RWPE2 (cell line): ENCODE results near the gene HOXC11.

Source experiments
- ATAC-seq: fragments of 200-7000 bp; cut with Tn5 transposase; 3 replicates; pipeline ENCODE4 v1.9.1; 2021; ENCODE audit warnings: low read depth
- DNase-seq: peaks from one replicate; pipeline ENCODE4 v3.0.0-alpha.2; 2020; ENCODE audit warnings: low spot score
- H3K27ac ChIP-seq: fragments of 450-650 bp; 2 replicates; pipeline ENCODE4 v1.5.1; 2017; ENCODE audit warnings: mild to moderate bottlenecking; ENCODE audit not compliant: poor library complexity, severe bottlenecking
- H3K27me3 ChIP-seq: fragments of 250-450 bp; sonication (Bioruptor Pico); 2 replicates; pipeline ENCODE4 v1.5.1; 2021; ENCODE audit warnings: mild to moderate bottlenecking, moderate library complexity; ENCODE audit not compliant: insufficient read depth, poor library complexity, severe bottlenecking
- H3K36me3 ChIP-seq: fragments of 250-450 bp; sonication (Bioruptor Pico); 2 replicates; pipeline ENCODE4 v1.5.1; 2020; ENCODE audit warnings: low read depth, mild to moderate bottlenecking, moderate library complexity
- H3K4me1 ChIP-seq: fragments of 250-450 bp; sonication (Bioruptor Pico); 2 replicates; pipeline ENCODE4 v1.5.1; 2021; ENCODE audit warnings: mild to moderate bottlenecking, moderate library complexity; ENCODE audit not compliant: insufficient read depth, poor library complexity, severe bottlenecking
- H3K4me3 ChIP-seq: fragments of 250-450 bp; sonication (Bioruptor Pico); 2 replicates; pipeline ENCODE4 v1.5.1; 2021; ENCODE audit warnings: mild to moderate bottlenecking, moderate library complexity; ENCODE audit not compliant: severe bottlenecking
- H3K9me3 ChIP-seq: fragments of 250-450 bp; sonication (Bioruptor Pico); 2 replicates; pipeline ENCODE4 v1.5.1; 2021; ENCODE audit warnings: mild to moderate bottlenecking, moderate library complexity; ENCODE audit not compliant: severe bottlenecking
- TF ChIP-seq, protein P1 (sequence below): fragments of 450-650 bp; IDR thresholded peaks from one replicate; pipeline ENCODE4 v1.5.1; 2017; ENCODE audit warnings: mild to moderate bottlenecking, moderate library complexity; ENCODE audit not compliant: poor library complexity, severe bottlenecking

The HOXC11 gene

DNA sequence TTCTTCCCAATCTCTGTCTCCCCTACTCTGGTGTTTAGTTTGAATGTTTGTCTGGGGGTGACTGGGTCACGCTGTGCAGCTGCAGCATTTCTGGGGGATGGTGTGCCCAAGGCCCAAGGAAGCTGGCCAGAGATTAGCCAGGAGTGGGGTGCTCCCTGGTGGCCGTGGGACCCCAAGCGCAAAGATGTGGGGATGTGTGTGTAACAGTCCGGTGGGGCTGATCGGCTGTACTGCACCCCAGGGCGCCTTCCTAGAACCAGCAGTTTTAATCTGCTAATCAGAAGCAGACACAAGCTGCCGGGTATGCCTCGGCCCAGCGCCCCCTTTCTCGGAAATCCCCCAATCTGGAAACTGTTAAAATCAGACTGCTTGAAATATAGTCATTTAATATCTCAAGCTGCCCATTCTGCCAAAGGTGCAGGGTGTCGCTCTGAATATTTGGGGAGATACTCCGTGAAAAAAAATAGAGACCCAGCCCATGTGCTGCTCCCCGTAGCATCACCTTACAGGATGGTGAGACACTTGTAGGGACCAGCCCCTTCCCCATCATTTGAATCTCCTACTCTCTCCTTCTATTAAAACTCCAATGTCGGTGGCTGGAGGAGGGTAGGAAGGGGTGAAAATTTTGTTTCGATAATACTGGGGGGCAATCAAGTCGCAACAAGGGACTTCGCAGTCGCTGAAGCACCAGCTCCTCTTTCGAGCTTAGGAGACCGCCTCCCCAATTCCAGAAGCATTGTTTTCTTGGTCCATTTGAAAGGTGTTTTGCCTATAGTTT lies 31.3 kb downstream of the HOXC11 start:
- no peak overlapping the region for H3K27ac ChIP-seq
- TF ChIP-seq, protein P1, sequence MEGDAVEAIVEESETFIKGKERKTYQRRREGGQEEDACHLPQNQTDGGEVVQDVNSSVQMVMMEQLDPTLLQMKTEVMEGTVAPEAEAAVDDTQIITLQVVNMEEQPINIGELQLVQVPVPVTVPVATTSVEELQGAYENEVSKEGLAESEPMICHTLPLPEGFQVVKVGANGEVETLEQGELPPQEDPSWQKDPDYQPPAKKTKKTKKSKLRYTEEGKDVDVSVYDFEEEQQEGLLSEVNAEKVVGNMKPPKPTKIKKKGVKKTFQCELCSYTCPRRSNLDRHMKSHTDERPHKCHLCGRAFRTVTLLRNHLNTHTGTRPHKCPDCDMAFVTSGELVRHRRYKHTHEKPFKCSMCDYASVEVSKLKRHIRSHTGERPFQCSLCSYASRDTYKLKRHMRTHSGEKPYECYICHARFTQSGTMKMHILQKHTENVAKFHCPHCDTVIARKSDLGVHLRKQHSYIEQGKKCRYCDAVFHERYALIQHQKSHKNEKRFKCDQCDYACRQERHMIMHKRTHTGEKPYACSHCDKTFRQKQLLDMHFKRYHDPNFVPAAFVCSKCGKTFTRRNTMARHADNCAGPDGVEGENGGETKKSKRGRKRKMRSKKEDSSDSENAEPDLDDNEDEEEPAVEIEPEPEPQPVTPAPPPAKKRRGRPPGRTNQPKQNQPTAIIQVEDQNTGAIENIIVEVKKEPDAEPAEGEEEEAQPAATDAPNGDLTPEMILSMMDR = peak; percentile 20
- H3K36me3 ChIP-seq = no peaks in the 10 kb centered on the region
- no peaks in the 10 kb centered on the region for H3K9me3 ChIP-seq
- H3K4me3 ChIP-seq = no peak overlapping the region
- no peaks in the 10 kb centered on the region for H3K4me1 ChIP-seq
- ATAC-seq (no peak), DNase-seq (no peak)
- peaks cover 86% of the 10 kb centered on the region for H3K27me3 ChIP-seq

DNA sequence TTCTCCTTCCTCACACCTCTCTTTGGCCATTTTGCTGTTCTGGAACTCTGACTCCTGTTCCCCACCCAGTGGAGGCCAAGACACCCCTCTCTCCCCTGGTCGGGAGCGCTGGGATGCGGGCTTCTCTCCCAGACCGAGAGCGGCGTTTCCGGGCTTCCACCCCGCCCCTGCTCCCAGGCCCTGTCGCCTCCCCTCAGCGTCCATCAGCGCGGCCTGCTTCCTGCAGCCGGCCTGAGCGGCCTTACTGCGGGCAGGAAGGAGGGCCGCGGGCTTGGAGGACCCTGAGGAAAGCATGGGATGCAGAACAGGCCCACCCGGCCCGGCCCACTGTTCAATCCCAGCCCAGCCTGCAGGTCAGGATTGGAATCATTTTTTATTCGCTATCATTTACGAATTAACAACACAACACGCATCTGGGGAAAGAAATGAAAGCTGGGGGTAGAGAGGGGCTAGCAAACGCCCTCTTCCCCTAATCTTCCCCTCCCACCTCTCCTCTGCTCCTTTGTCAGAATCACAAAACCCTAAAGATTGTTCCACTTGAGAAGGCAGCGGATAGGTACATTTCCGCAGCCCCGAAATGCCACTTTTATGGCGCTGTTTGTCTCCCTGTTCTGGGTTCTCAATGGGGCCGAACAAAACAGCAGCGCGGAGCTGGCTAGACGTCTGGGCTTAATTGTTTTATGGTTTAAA lies 32.1 kb downstream of the HOXC11 start:
- peaks cover 87% of the 10 kb centered on the region for H3K27me3 ChIP-seq

GRCh38 chr12:54005531-54005852 lies 32.6 kb downstream of the HOXC11 start:
- H3K27me3 ChIP-seq = peaks cover 87% of the 10 kb centered on the region
- no peaks in the 10 kb centered on the region for H3K9me3 ChIP-seq
- TF ChIP-seq, protein P1 = no peak
- no peak overlapping the region for H3K27ac ChIP-seq
- no peak overlapping the region for H3K4me3 ChIP-seq
- DNase-seq (no peak), ATAC-seq (no peak)
- no peaks in the 10 kb centered on the region for H3K4me1 ChIP-seq
- H3K36me3 ChIP-seq = no peaks in the 10 kb centered on the region

More for the DNA sequence above, 32.1 kb downstream of the HOXC11 start:
- Histone ChIP-seq H3K27ac (no peak overlapping the region), H3K9me3 (no peaks in the 10 kb centered on the region), H3K4me1 (no peaks in the 10 kb centered on the region), H3K36me3 (no peaks in the 10 kb centered on the region), H3K4me3 (no peak overlapping the region)
- TF ChIP-seq, protein P1 = no peak
- DNase-seq (no peak), ATAC-seq (no peak)

GRCh38 chr12:54005853-54006558 lies 33.1 kb downstream of the HOXC11 start:
- Histone ChIP-seq H3K4me1 (no peaks in the 10 kb centered on the region), H3K9me3 (no peaks in the 10 kb centered on the region), H3K4me3 (peak overlapping the region; percentile 5), H3K27ac (no peak overlapping the region), H3K36me3 (no peaks in the 10 kb centered on the region), H3K27me3 (peaks cover 87% of the 10 kb centered on the region)
- TF ChIP-seq, protein P1 = peak; percentile 90
- no peak for DNase-seq
- peak; percentile 71 for ATAC-seq
